Measurements from ENCODE around the gene IGFL4.
"Not testable (repeated sequence)": the region's sequence is repeated elsewhere in the genome, so short reads cannot be mapped to it uniquely, and the experiment has no call there.

Gene IGFL4

GRCh38 chr19:46040952-46041500 is at the start of gene IGFL4:
Gene IGFL4 (minus strand): TSS chr19:46041002. CDS start chr19:46040962, 40 bp downstream.
- peak; percentile 40 for DNase-seq

- DNase-seq, result no peak
Observed at GRCh38 chr19:46090444-46090843, 49.6 kb upstream of the IGFL4 start.

DNA sequence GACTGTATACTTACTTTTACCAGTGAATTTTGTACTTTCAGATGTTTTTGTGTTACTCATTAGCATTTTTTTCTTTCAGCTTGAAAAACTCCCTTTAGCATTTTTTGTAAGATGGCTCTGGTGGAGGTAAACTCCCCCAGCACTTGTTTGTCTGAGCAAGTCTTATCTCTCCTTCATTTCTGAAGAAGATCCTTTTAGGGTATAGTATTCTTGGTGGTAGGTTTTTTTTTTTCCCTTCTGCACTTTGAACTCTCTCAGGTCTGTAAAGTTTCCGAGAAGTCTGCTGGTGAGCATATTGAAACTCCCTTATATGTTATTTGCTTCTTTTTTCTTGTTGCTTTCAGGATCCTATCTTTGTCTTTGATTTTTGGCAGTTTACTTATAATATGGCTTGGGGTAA is 48.6 kb upstream of the IGFL4 start:
- DNase-seq, result no peak

DNA sequence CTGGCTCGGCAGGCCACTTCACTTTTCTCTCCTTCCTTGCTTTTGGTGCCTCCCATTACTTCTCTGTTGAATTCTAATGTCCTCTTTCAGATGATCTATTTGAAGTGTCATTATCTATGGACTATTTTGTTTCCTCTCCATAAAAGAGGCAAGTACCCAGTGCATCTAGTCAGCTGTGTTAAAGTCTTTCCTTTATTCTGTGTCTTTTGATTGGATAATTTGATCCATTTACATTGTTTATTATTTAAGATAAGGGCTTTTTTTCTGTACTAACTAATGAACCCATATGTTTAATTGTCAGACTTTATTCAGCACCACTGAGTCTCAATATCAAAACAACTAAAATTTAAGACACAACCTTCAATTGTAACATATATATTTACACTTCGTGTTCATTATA is 47.3 kb upstream of the IGFL4 start:
- no peak for DNase-seq

- DNase-seq, result no peak
Observed at GRCh38 chr19:46085888-46086287, 45.1 kb upstream of the IGFL4 start.

DNA sequence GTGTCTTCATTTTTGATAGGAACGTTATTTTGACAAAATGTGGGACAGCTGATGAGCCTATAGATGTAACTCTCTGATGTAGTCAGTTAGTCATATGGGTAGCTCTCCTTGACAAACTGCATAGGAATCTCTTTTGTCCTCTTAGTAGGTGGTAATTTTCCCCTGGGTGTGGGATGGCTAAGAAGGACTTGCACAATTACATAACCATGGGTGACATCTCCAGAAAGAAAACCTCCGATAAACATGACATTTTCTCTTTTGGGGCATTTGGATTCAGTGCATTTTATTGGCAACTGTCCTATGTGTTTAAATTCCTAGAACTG is 41.9 kb upstream of the IGFL4 start:
- DNase-seq, result no peak

DNA sequence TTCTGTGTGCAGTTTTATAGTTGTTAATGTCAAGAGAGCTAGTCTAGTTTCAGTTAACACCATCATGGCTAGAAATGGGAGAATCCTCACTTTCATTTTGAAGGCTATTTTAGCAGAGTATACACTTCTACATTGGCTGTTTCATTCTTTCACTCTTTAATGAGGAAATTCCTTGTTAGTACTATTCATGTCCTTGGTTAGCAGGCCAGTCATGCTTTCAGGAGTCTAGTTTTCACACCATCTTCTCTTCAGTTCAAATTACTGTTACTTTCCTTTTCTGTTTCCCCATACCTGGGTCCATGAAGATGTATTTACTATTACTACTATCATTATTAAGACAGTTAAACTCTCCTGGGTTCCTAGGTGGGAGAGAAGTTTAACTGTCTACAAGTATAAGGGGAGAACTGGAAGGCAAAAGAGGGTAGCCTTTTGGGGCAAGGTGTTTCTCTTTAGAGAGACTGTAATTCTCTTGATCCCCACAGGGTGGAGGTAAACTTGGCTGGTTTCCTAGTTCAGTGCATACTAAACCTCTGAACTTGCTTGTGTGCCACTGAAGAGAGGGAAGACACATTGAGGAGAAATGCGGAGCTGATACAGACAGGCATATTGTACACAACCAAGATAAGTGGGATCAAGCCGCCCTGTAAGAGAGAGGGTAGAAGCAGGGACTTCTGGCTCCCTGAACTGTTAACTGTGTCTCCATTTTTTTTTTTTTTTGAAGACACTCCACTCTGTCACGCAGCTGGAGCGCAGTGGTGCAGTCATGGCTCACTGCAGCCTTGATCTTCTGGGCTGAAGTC is 41.3 kb upstream of the IGFL4 start:
- DNase-seq, result peak; percentile 58

DNA sequence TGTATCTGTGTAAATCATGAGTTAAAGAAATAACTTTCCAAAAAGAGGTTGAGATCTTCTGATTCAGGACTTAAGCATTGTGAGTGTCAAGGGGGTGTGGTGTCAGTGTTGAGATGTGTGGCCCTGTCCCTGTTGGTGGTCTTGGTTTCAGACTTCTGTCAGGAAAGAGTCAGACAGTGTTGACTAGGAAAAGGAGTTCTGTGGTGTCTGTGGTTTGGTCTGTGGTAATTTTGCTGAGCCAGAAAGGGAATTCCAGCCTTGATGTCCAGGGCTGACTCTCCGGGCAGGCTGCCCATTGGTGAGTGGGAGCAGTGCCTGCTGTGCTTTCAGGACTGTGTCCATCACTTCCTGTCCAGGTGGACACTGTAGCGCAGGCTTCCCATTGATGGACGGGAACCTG is 39.8 kb upstream of the IGFL4 start:
- no peak for DNase-seq

- no peak for DNase-seq
Observed at GRCh38 chr19:46079576-46079975, 38.8 kb upstream of the IGFL4 start.

GRCh38 chr19:46078573-46079332 is 38.0 kb upstream of the IGFL4 start:
- not testable (repeated sequence) for DNase-seq

- DNase-seq, result no peak
Observed at GRCh38 chr19:46077815-46078167, 37.0 kb upstream of the IGFL4 start.

DNA sequence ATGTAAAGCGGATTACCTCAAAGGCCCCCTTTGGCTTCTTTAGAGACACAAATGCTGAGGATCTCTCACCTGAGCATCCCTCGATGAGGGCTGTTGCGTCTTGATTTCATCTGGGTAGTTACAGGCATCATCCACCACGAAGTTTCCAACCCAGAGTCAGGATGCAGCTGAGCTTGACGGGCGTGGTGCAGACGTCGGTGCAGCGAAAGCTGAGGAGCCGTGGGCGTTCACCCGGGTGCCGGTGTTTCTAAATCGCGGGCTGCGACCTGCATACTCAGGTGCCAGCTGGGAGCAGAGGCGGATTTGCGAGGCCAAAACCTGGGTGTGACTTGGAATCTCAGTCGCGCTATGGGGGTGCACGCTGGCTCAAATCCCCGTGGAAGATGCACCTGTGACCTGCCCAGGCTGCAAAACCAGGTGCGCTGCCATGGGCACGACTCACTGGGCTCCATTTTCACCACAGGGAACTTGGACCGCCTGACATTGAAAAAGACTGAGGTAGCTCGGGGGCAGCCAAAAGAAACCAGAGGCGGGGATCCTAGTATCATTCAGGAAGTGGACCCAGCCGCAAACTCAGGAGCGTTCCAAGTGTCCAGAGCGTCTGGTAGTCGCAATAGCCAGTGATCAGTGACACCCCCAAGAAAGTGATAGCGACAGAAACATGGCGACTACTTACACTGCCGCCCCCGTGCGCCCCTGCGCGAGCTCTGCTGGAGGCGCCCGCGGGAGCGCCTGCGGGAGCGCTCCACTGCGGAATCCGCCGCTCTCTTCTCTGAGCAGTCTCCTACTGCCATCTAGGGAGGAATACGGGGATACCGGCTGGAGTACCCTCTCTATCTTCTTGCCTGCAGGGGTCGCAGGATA is 36.4 kb upstream of the IGFL4 start:
- DNase-seq, result peak; percentile 74

- DNase-seq, result no peak
Observed at GRCh38 chr19:46076031-46076880, 35.5 kb upstream of the IGFL4 start.

DNA sequence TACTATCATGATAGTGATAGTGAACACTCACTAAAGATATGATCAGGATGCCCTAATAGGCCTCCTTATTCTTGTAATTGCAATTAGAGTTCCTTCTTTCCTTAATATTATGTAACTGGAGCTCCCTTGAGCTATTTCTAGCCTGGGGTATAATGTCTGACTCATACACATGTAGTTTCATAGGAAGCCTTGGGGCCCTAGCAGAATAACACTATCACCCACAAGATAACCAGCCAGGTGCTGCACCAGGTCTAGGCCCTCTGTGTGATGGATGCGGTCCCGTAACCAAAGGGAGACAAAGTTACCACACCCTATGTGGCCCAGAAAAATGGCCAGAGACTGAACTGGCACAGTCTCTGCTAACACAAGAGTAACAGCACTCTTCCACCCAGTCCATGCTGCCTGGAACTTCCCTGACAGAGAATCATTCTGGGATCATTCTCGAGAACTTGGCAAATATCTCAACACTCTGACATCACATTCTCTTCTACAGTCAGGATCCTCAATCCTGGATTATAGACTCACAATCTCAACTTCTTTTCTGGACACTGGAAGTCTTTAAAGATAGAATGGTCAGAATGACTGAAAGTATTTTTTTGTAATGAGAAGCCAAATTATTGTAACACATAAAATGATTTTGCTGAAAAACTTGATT is 32.6 kb upstream of the IGFL4 start:
- DNase-seq, result no peak

- DNase-seq, result no peak
Observed at GRCh38 chr19:46069806-46070341, 29.1 kb upstream of the IGFL4 start.

DNA sequence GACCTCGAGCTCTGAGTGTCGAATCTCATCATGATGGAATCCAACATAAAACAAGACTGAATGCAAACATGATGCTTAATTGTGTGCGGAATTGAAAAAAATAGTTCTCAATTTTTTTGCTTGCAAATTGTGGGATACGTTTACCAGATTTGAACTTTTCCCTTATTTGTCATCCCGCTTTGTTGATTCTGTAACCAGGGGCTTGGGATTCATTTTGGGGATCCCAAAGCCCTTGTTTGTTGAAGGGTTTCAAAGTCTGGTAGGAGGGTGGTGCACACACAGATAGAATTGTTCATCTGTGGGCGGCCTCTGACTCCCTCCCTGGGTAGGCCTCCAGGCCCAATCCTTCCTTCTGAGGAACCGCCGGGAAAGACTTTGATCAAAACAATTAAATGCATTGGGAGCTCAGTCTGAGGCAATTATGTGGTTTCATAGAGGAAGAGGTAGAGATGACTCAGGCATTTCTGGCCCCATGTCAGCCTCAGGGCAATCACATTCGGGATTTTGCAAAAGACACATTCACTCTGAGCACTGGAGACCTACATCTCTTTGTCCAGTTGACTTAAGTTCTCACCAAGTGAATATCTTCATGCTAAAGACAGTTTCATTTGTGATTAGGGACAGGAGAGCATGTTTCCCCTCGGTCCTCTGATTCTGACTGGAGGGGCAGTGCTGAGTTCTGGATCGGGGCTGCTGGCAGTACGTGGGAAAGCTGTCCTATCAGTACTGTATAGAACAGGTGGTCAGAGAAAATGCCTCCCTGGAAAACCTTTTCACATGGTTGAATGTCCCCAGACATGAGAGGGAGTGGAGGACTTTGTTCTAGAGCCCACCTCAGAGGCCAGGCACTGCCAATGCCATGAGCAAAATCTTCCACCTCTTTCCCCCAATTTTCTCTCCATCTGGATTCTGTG is 27.8 kb upstream of the IGFL4 start:
- DNase-seq, result no peak

- DNase-seq, result no peak
Observed at GRCh38 chr19:46067691-46068090, 26.9 kb upstream of the IGFL4 start.

DNA sequence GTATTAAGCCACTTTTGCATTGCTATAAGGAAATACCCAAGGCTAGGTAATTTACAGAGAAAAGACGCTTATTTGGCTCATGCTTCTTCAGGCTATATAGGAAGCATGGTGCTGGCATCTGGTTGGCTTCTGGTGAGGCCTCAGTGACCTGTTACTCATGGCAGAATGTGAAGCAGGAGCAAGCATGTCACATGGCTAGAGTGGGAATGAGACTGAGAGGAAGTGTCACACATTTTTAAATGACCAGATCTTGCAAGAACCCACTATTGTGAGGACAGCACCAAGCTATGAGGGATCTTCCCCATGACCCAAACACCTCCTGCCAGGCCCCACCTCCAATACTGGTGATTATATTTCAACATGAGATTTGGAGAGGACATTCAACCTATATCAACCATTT is 25.7 kb upstream of the IGFL4 start:
- DNase-seq, result no peak

GRCh38 chr19:46065486-46066071 is 24.8 kb upstream of the IGFL4 start:
- DNase-seq, result no peak

- no peak for DNase-seq
Observed at GRCh38 chr19:46063201-46063600, 22.4 kb upstream of the IGFL4 start.

Measured in NCI-H2029 treated with DMSO at 0.1 percent for 48 hours (cell line).